GM12891 (cell line): ENCODE results near the gene MAN1A1.

Experiments
- POLR2A ChIP-seq: IDR thresholded peaks from 2 replicates; pipeline ENCODE4 v1.6.1; 2011; ENCODE audit warnings: low read depth, low read length, control low read depth
- POLR2AphosphoS5 ChIP-seq: IDR thresholded peaks from 2 replicates; pipeline ENCODE4 v1.6.1; 2011; ENCODE audit warnings: low read depth, low read length, control low read depth
- TAF1 ChIP-seq: IDR thresholded peaks from 2 replicates; pipeline ENCODE4 v1.6.1; 2011; ENCODE audit warnings: low read depth, low read length, control low read depth

DNA sequence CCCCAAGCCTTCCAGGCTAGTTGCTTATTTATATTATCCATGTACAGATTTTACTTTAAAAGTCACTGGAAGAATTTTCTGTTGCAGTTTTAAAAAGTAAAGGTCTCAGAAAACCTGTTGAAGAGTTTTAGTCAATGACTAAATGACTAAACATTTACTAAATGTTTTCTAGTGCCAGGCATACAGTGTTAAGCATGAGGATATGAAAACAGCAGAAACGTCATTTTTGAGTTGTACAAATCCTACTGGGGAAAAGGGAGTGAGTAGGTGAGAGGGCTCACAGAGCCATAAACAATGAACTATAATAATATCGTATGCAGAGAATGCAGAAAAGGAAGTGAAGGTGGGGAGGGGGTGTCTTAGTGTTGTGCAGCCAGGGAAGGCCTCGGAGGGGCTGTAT, 66.3 kb downstream of the MAN1A1 start:
- TF ChIP-seq POLR2AphosphoS5 (no peak), POLR2A (no peak), TAF1 (no peak)
